GM18861 (cell line): ENCODE results near the gene DDRGK1.
A peak's percentile ranks its signal among the peaks of the same experiment; 100 is the strongest.
"Not testable (repeated sequence)": the region's sequence is repeated elsewhere in the genome, so short reads cannot be mapped to it uniquely, and the experiment has no call there.

Experiments used
- ATAC-seq: cut with Tn5 transposase; IDR thresholded peaks from one replicate; pipeline ENCODE4 v1.9.1; 2021; ENCODE audit not compliant: unreplicated experiment

Gene DDRGK1

GRCh38 chr20:3166338-3166912, 38.1 kb downstream of the DDRGK1 start:
- ATAC-seq = no peak

DNA sequence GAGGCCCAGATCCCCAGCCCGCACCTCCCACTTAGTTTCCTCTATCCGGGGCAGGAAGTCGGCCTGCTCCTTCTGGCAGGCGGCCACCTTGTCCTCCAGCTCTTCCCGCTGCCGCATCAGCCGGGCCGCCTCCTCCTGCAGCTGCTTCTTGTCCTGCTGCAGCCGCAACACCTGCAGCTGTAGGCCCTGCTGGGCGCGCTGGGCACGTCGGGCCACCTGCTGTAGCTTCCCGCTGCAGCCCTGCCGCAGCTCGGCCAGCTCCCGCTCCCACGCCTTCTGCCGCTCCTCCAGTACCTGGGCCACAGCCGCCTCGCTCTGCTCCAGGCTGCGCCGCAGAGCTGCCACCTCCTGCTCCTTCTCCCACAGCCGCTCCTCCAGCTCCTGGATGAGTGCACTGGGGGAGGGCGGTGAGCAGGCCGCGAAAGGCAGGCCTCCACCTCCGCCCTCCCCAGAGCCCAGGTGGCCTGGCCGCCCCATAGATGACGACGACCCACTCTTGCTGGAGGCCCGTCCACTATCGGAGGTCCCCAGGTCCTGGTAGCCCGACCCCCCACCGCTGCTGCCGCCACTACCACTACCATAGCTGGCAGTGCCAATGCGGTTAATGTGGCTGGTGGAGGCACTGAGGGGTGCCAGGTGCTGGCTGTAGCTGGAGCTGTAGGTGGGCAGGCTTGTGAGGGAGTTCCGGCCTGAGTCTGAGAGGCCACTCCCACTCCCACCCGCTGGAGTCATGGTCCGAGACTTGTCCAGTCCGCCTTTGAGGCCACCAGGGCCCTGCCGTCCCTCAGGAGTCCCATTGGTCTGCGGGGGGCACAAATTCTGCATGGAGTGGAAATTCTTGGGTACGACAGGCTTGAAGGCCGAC, 38.8 kb downstream of the DDRGK1 start:
- ATAC-seq = no peak

- ATAC-seq = no peak
Observed at GRCh38 chr20:3164763-3165410, 39.6 kb downstream of the DDRGK1 start.

- no peak for ATAC-seq
Observed at GRCh38 chr20:3164043-3164762, 40.3 kb downstream of the DDRGK1 start.

GRCh38 chr20:3163099-3164042, 41.1 kb downstream of the DDRGK1 start:
- no peak for ATAC-seq

GRCh38 chr20:3162080-3162611, 42.3 kb downstream of the DDRGK1 start:
- ATAC-seq = no peak

- ATAC-seq = no peak
Observed at GRCh38 chr20:3161316-3162079, 43.0 kb downstream of the DDRGK1 start.

- ATAC-seq = no peak
Observed at GRCh38 chr20:3160418-3160817, 44.1 kb downstream of the DDRGK1 start.

GRCh38 chr20:3158968-3159431, 45.5 kb downstream of the DDRGK1 start:
- no peak for ATAC-seq

GRCh38 chr20:3157817-3158216, 46.7 kb downstream of the DDRGK1 start:
- no peak for ATAC-seq

- ATAC-seq = peak; percentile 79
Observed at GRCh38 chr20:3156811-3157619, 47.5 kb downstream of the DDRGK1 start.

- not testable (repeated sequence) for ATAC-seq
Observed at GRCh38 chr20:3152057-3152644, 52.3 kb downstream of the DDRGK1 start.

GRCh38 chr20:3150908-3151307, 53.6 kb downstream of the DDRGK1 start:
- ATAC-seq = no peak

DNA sequence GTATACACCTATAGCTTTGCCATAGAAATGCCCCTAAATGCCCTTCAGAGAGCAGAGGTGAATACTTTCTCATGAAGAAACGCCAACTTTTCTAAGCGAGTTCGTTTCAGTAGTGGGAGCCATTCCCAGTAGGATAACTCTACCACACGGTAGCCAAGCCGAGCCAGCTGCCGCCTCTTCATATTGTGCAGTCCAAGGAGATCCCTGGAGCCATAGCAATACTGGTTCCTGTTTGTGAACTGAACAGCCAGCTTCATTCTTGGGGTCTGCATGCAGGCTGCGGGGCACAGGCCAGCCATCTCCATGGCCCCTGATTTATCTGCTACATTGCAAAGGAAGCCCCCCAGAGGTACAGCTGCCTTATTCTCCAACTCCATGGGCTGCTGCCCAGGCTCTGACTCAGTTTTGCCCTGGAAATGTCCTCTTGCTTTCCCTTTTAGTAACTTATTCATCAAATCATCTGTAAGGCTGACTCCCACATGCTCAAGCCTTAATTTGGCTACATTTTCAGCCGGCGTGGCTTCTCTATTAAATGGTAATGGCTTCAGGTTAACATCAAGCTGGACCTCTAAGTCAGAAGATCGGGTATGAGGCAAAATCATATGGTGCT, 57.6 kb downstream of the DDRGK1 start:
- ATAC-seq = no peak

DNA sequence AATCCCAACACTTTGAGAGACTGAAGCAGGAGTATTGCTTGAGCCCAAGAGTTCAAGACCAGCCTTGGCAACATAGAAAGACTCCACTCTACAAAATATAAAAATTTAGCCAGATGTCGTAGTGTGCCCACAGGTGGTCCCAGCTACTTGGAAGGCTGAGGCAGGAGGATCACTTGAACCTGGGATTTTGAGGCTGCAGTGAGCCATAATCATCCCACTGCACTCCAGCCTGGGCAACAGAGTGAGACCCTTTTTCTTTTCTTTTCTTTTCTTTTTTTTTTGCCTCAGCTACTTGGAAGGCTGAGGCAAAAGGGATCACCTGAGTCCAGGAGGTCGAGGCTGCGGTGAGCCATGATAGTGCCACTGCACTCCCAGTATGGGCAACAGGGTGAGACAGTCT, 62.7 kb downstream of the DDRGK1 start:
- ATAC-seq = no peak
